CD8-positive, alpha-beta memory T cell (primary cell): Measurements from ENCODE around the gene ADAMTSL1. TPM values are rescaled to one million over a fixed set of nuclear protein-coding genes. Genes with fewer than 3 reads are reported as not detected.

Experiments used
- CTCF ChIA-PET: fragments of 350-600 bp; sonication (Branson Sonifier 250); formaldehyde crosslinking; loops from one replicate; lab custom pipeline; 2021; ENCODE audit warnings: antibody characterized with exemption; lab: Charles Lee
- POLR2A ChIA-PET: fragments of 350-600 bp; sonication (Branson Sonifier 250); formaldehyde crosslinking; loops from one replicate; lab custom pipeline; 2021; ENCODE audit warnings: antibody characterized with exemption; lab: Charles Lee
- DNase-seq, 5 donors: peaks; one replicate each; pipeline versions ENCODE4 v3.0.0 to v3.0.0-alpha.2; 2020 to 2022; ENCODE audit warnings: mixed read lengths in 1 of 5
- H3K27ac ChIP-seq: one replicate; pipeline ENCODE4 v1.7.0; 2013; ENCODE audit warnings: low read depth, mild to moderate bottlenecking, low read length, moderate library complexity
- H3K27me3 ChIP-seq: 2 replicates; pipeline ENCODE4 v1.7.0; 2013; ENCODE audit warnings: low read length, mild to moderate bottlenecking; ENCODE audit not compliant: insufficient read depth, poor library complexity, severe bottlenecking
- H3K36me3 ChIP-seq: 2 replicates; pipeline ENCODE4 v1.7.0; 2013; ENCODE audit warnings: mild to moderate bottlenecking, low read length, moderate library complexity; ENCODE audit not compliant: insufficient read depth
- H3K4me1 ChIP-seq: 2 replicates; pipeline ENCODE4 v1.7.0; 2013; ENCODE audit warnings: mild to moderate bottlenecking, low read length, moderate library complexity; ENCODE audit not compliant: insufficient read depth
- H3K4me3 ChIP-seq: 2 replicates; pipeline ENCODE4 v1.7.0; 2013; ENCODE audit warnings: mild to moderate bottlenecking, low read length
- H3K9me3 ChIP-seq: 2 replicates; pipeline ENCODE4 v1.7.0; 2013; ENCODE audit warnings: mild to moderate bottlenecking, low read length
- H3K27ac Mint-ChIP-seq, 8 donors: one replicate each; pipeline ENCODE4 v1.8.0; 2020 to 2021; ENCODE audit warnings: mixed read lengths in 8 of 8, mild to moderate bottlenecking in 6 of 8, inconsistent platforms in 3 of 8, moderate library complexity in 3 of 8
- H3K27me3 Mint-ChIP-seq, 2 donors: one replicate each; pipeline ENCODE4 v1.8.0; 2020 to 2021; ENCODE audit warnings: mixed read lengths in 2 of 2, mild to moderate bottlenecking in 1 of 2, moderate library complexity in 1 of 2
- H3K36me3 Mint-ChIP-seq, 3 donors: one replicate each; pipeline ENCODE4 v1.8.0; 2020 to 2021; ENCODE audit warnings: mixed read lengths in 3 of 3, inconsistent platforms in 1 of 3, mild to moderate bottlenecking in 1 of 3
- H3K4me1 Mint-ChIP-seq, 3 donors: one replicate each; pipeline ENCODE4 v1.8.0; 2020 to 2021; ENCODE audit warnings: mixed read lengths in 3 of 3, inconsistent platforms in 1 of 3, mild to moderate bottlenecking in 1 of 3
- H3K4me3 Mint-ChIP-seq, 7 donors: one replicate each; pipeline ENCODE4 v1.8.0; 2020 to 2021; ENCODE audit warnings: mixed read lengths in 7 of 7, mild to moderate bottlenecking in 6 of 7, moderate library complexity in 4 of 7, inconsistent platforms in 2 of 7
- H3K9me3 Mint-ChIP-seq, 5 donors: one replicate each; pipeline ENCODE4 v1.8.0; 2020 to 2022; ENCODE audit warnings: mixed read lengths in 5 of 5, mild to moderate bottlenecking in 3 of 5, moderate library complexity in 2 of 5, inconsistent platforms in 1 of 5
- polyA plus RNA-seq: library from polyadenylated mRNA; unstranded; fragments of 300-500 nt; fragmentation: Illumina TruSeq; gene quantifications from one replicate; pipeline ENCODE4 v1.2.3, GENCODE V29; 2021
- total RNA-seq, 2 experiments: library from RNA; stranded (reverse); gene quantifications; one replicate each; pipeline ENCODE4 v1.2.3, GENCODE V29; 2021

The ADAMTSL1 gene
- total and polyA plus RNA-seq, 3 experiments from 2014 or later: not detected

- no peaks in the 10 kb centered on the region for H3K4me1 ChIP-seq
- POLR2A ChIA-PET: no interaction called here
- Mint-ChIP-seq H3K36me3 (no peaks in the 10 kb centered on the region), H3K4me3 (no peak overlapping the region), H3K27ac (no peak overlapping the region), H3K9me3 (peaks cover 2 to 11% (median 6%) of the 10 kb centered on the region in 5 donors), H3K4me1 (no peaks in the 10 kb centered on the region), H3K27me3 (peaks cover 0 to 1% of the 10 kb centered on the region in 2 donors)
- H3K4me3 ChIP-seq: no peak overlapping the region
- H3K27me3 ChIP-seq: no peaks in the 10 kb centered on the region
- H3K36me3 ChIP-seq: no peaks in the 10 kb centered on the region
- no peak overlapping the region for H3K27ac ChIP-seq
- H3K9me3 ChIP-seq: no peaks in the 10 kb centered on the region
- DNase-seq: no peak
- CTCF ChIA-PET: no interaction called here
Observed at GRCh38 chr9:18585996-18586395, 112.0 kb downstream of the ADAMTSL1 start.

GRCh38 chr9:18588002-18588401, 114.0 kb downstream of the ADAMTSL1 start:
- no peaks in the 10 kb centered on the region for H3K9me3 ChIP-seq
- no peaks in the 10 kb centered on the region for H3K27me3 ChIP-seq
- POLR2A ChIA-PET: no interaction called here
- H3K36me3 ChIP-seq: no peaks in the 10 kb centered on the region
- no peak overlapping the region for H3K27ac ChIP-seq
- no peak overlapping the region for H3K27ac Mint-ChIP-seq
- H3K4me3 ChIP-seq: no peak overlapping the region
- DNase-seq: no peak
- H3K9me3 Mint-ChIP-seq: peaks cover 7 to 21% (median 11%) of the 10 kb centered on the region in 5 donors
- no peaks in the 10 kb centered on the region for H3K4me1 ChIP-seq
- CTCF ChIA-PET: no interaction called here
- no peak overlapping the region for H3K4me3 Mint-ChIP-seq
- H3K36me3 Mint-ChIP-seq: no peaks in the 10 kb centered on the region
- H3K27me3 Mint-ChIP-seq: peaks cover 0 to 1% of the 10 kb centered on the region in 2 donors
- no peaks in the 10 kb centered on the region for H3K4me1 Mint-ChIP-seq

- CTCF ChIA-PET: no interaction called here
- H3K4me1 Mint-ChIP-seq: no peaks in the 10 kb centered on the region
Observed at GRCh38 chr9:18591261-18591660, 117.3 kb downstream of the ADAMTSL1 start.

GRCh38 chr9:18594837-18595236, 120.9 kb downstream of the ADAMTSL1 start:
- Mint-ChIP-seq H3K27ac (no peak overlapping the region), H3K4me1 (no peaks in the 10 kb centered on the region), H3K36me3 (no peaks in the 10 kb centered on the region), H3K4me3 (no peak overlapping the region), H3K27me3 (peaks cover 0 to 1% of the 10 kb centered on the region in 2 donors), H3K9me3 (peaks cover 13 to 34% (median 20%) of the 10 kb centered on the region in 5 donors)
- Histone ChIP-seq H3K27me3 (no peaks in the 10 kb centered on the region), H3K27ac (no peak overlapping the region), H3K4me1 (no peaks in the 10 kb centered on the region), H3K36me3 (no peaks in the 10 kb centered on the region), H3K4me3 (no peak overlapping the region), H3K9me3 (no peaks in the 10 kb centered on the region)
- POLR2A ChIA-PET: no interaction called here
- DNase-seq: no peak
- CTCF ChIA-PET: no interaction called here

More at GRCh38 chr9:18591261-18591660, 117.3 kb downstream of the ADAMTSL1 start:
- H3K4me3 Mint-ChIP-seq: no peak overlapping the region
- no peaks in the 10 kb centered on the region for H3K4me1 ChIP-seq
- no peak overlapping the region for H3K27ac ChIP-seq
- no peaks in the 10 kb centered on the region for H3K36me3 ChIP-seq
- no peaks in the 10 kb centered on the region for H3K36me3 Mint-ChIP-seq
- no peaks in the 10 kb centered on the region for H3K27me3 ChIP-seq
- no peak for DNase-seq
- no peak overlapping the region for H3K4me3 ChIP-seq
- H3K27me3 Mint-ChIP-seq: peaks cover 0 to 1% of the 10 kb centered on the region in 2 donors
- POLR2A ChIA-PET: no interaction called here
- H3K9me3 ChIP-seq: no peaks in the 10 kb centered on the region
- no peak overlapping the region for H3K27ac Mint-ChIP-seq
- H3K9me3 Mint-ChIP-seq: peaks cover 13 to 38% (median 20%) of the 10 kb centered on the region in 5 donors

- Histone ChIP-seq H3K36me3 (no peaks in the 10 kb centered on the region), H3K4me3 (no peak overlapping the region), H3K27ac (no peak overlapping the region), H3K27me3 (no peaks in the 10 kb centered on the region), H3K9me3 (no peaks in the 10 kb centered on the region), H3K4me1 (no peaks in the 10 kb centered on the region)
- Mint-ChIP-seq H3K27ac (no peak overlapping the region), H3K9me3 (peaks cover 13 to 31% (median 17%) of the 10 kb centered on the region in 5 donors), H3K4me3 (no peak overlapping the region), H3K4me1 (no peaks in the 10 kb centered on the region), H3K36me3 (no peaks in the 10 kb centered on the region), H3K27me3 (peaks cover 0 to 1% of the 10 kb centered on the region in 2 donors)
- ChIA-PET POLR2A (no interaction called here), CTCF (no interaction called here)
- no peak for DNase-seq
Observed at GRCh38 chr9:18595597-18595996, 121.6 kb downstream of the ADAMTSL1 start.

- H3K4me1 ChIP-seq: no peaks in the 10 kb centered on the region
- Mint-ChIP-seq H3K36me3 (no peaks in the 10 kb centered on the region), H3K9me3 (peaks cover 5 to 19% (median 9%) of the 10 kb centered on the region in 5 donors), H3K4me1 (no peaks in the 10 kb centered on the region), H3K4me3 (no peak overlapping the region), H3K27ac (no peak overlapping the region), H3K27me3 (no peaks in the 10 kb centered on the region)
- no peak overlapping the region for H3K4me3 ChIP-seq
- DNase-seq: no peak
- CTCF ChIA-PET: no interaction called here
- no peak overlapping the region for H3K27ac ChIP-seq
- POLR2A ChIA-PET: no interaction called here
- no peaks in the 10 kb centered on the region for H3K36me3 ChIP-seq
- H3K9me3 ChIP-seq: no peaks in the 10 kb centered on the region
- H3K27me3 ChIP-seq: no peaks in the 10 kb centered on the region
Observed at GRCh38 chr9:18596920-18597319, 123.0 kb downstream of the ADAMTSL1 start.

- POLR2A ChIA-PET: no interaction called here
- Mint-ChIP-seq H3K9me3 (peaks cover 0 to 10% (median 5%) of the 10 kb centered on the region in 5 donors), H3K27me3 (no peaks in the 10 kb centered on the region)
Observed at GRCh38 chr9:18598969-18599368, 125.0 kb downstream of the ADAMTSL1 start.

GRCh38 chr9:18601026-18601425, 127.1 kb downstream of the ADAMTSL1 start:
- POLR2A ChIA-PET: no interaction called here
- CTCF ChIA-PET: no interaction called here
- H3K27ac Mint-ChIP-seq: no peak overlapping the region

More at GRCh38 chr9:18598969-18599368, 125.0 kb downstream of the ADAMTSL1 start:
- Histone ChIP-seq H3K27me3 (no peaks in the 10 kb centered on the region), H3K36me3 (no peaks in the 10 kb centered on the region), H3K27ac (no peak overlapping the region), H3K9me3 (no peaks in the 10 kb centered on the region), H3K4me1 (no peaks in the 10 kb centered on the region), H3K4me3 (no peak overlapping the region)
- Mint-ChIP-seq H3K4me1 (no peaks in the 10 kb centered on the region), H3K36me3 (no peaks in the 10 kb centered on the region), H3K4me3 (no peak overlapping the region), H3K27ac (peak overlapping the region in 1 of 8 donors; percentile 6)
- CTCF ChIA-PET: no interaction called here
- DNase-seq: no peak

More at GRCh38 chr9:18601026-18601425, 127.1 kb downstream of the ADAMTSL1 start:
- no peak for DNase-seq
- Histone ChIP-seq H3K27ac (no peak overlapping the region), H3K9me3 (no peaks in the 10 kb centered on the region), H3K27me3 (no peaks in the 10 kb centered on the region), H3K4me3 (no peak overlapping the region), H3K4me1 (no peaks in the 10 kb centered on the region), H3K36me3 (no peaks in the 10 kb centered on the region)
- Mint-ChIP-seq H3K27me3 (no peaks in the 10 kb centered on the region), H3K9me3 (peaks cover 0 to 3% (median 0%) of the 10 kb centered on the region in 5 donors), H3K4me3 (no peak overlapping the region), H3K36me3 (no peaks in the 10 kb centered on the region), H3K4me1 (no peaks in the 10 kb centered on the region)
